ENCODE measurements around the gene SIRPG. TPM values are rescaled to one million over a fixed set of nuclear protein-coding genes. Genes with fewer than 3 reads are reported as not detected.

Gene SIRPG
- polyA plus RNA-seq, 3 donors, result 0.15 to 0.52 (median 0.51) TPM

DNA sequence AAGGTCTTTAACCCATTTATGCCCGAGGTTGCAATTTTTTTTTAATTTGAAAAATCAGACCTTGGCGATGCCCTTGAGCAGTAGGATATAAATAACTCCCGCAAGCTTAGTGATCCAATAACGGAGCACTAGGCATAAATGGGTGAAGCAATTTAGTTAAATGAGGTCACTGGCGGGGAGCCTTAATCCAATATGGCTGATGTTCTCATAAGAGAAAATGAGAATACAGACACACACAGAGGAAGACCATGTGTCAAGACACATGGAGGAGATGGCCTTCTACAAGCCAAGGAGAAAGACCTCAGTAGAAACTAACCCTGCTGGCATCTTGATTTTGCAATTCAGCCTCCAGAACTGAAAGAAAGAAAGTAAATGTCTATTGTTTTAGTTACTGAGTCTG, 735 bp downstream of the SIRPG start:
- peaks cover 28% of the 10 kb centered on the region for H3K4me1 Mint-ChIP-seq
- no peak for DNase-seq
- H3K4me1 ChIP-seq (ENCODE audit: control insufficient read depth in 1 of 2, insufficient read depth in 2 of 2, low read length in 2 of 2), result peaks cover 5 to 22% of the 10 kb centered on the region in 2 donors
- no peak overlapping the region for H3K27ac ChIP-seq (ENCODE audit: low read depth in 1 of 2, low read length in 2 of 2)
- H3K36me3 Mint-ChIP-seq, result no peaks in the 10 kb centered on the region
- H4K20me1 ChIP-seq (ENCODE audit: insufficient read depth, low read length), result no peaks in the 10 kb centered on the region
- no peaks in the 10 kb centered on the region for H3K27me3 ChIP-seq (ENCODE audit: control insufficient read depth in 2 of 2, insufficient read depth in 2 of 2, low read length in 2 of 2)
- intact Hi-C loops (cut with micrococcal nuclease), result no loop called here
- no peaks in the 10 kb centered on the region for H3K79me2 ChIP-seq (ENCODE audit: insufficient read depth, low read length)
- no peak overlapping the region for H3K4me3 ChIP-seq (replicated peaks in 1 of 3; ENCODE audit: low read depth in 2 of 3, low read length in 3 of 3)
- no peak overlapping the region for H3K9ac ChIP-seq (ENCODE audit: insufficient read depth, low read length, poor library complexity, severe bottlenecking)
- H2AFZ ChIP-seq (ENCODE audit: insufficient read depth, low read depth, low read length, poor library complexity, severe bottlenecking), result no peak overlapping the region
- TF ChIP-seq CTCF (IDR thresholded peaks at IDR 0.05), result no peak
- H3K9me3 Mint-ChIP-seq, result peaks cover 3 to 7% (median 4%) of the 10 kb centered on the region in 7 donors
- H3K9me3 ChIP-seq (replicated peaks in 1 of 2; ENCODE audit: control insufficient read depth in 1 of 2, insufficient read depth in 1 of 2, low read length in 2 of 2), result no peaks in the 10 kb centered on the region
- no peaks in the 10 kb centered on the region for H3K36me3 ChIP-seq (replicated peaks in 1 of 2; ENCODE audit: control insufficient read depth in 1 of 2, insufficient read depth in 2 of 2, low read length in 2 of 2)
- no peak overlapping the region for H3K27ac Mint-ChIP-seq
- no peak overlapping the region for H3K4me3 Mint-ChIP-seq
- H3K4me2 ChIP-seq (replicated peaks; ENCODE audit: extremely low read depth, low read length, poor library complexity, severe bottlenecking), result no peak overlapping the region
- peaks cover 0 to 3% (median 2%) of the 10 kb centered on the region in 3 donors for H3K27me3 Mint-ChIP-seq (ENCODE audit: low read depth in 3 of 3)
- WGBS (ENCODE audit: insufficient coverage), result 100% methylated on average over 1 of the region's 5 CpGs

DNA sequence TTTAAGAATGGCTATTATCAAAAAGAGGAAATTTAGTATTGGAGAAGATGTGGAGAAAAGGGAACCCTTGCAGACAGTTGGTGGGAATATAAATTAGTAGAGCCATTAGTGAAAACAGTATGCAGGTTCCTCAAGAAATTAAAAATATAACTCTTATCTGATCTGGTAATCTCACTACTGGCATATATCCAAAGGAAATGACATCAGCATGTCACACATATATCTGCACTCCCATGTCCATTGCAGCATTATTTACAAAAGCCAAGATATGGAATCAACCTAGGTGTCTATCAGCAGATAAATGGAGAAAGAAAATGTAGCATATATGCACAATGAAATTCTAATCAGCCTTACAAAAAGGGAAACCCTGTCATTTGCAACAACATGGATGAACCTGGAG, 2.6 kb downstream of the SIRPG start:
- H3K27ac Mint-ChIP-seq, result no peak overlapping the region
- Histone ChIP-seq H3K36me3 (replicated peaks in 1 of 2; ENCODE audit: control insufficient read depth in 1 of 2, insufficient read depth in 2 of 2, low read length in 2 of 2) (no peaks in the 10 kb centered on the region), H3K4me1 (ENCODE audit: control insufficient read depth in 1 of 2, insufficient read depth in 2 of 2, low read length in 2 of 2) (peaks cover 9 to 26% of the 10 kb centered on the region in 2 donors), H3K9ac (ENCODE audit: insufficient read depth, low read length, poor library complexity, severe bottlenecking) (no peak overlapping the region), H3K9me3 (replicated peaks in 1 of 2; ENCODE audit: control insufficient read depth in 1 of 2, insufficient read depth in 1 of 2, low read length in 2 of 2) (no peaks in the 10 kb centered on the region), H3K27me3 (ENCODE audit: control insufficient read depth in 2 of 2, insufficient read depth in 2 of 2, low read length in 2 of 2) (no peaks in the 10 kb centered on the region), H3K4me3 (replicated peaks in 1 of 3; ENCODE audit: low read depth in 2 of 3, low read length in 3 of 3) (no peak overlapping the region), H3K27ac (ENCODE audit: low read depth in 1 of 2, low read length in 2 of 2) (no peak overlapping the region), H3K4me2 (replicated peaks; ENCODE audit: extremely low read depth, low read length, poor library complexity, severe bottlenecking) (no peak overlapping the region), H3K79me2 (ENCODE audit: insufficient read depth, low read length) (no peaks in the 10 kb centered on the region), H4K20me1 (ENCODE audit: insufficient read depth, low read length) (no peaks in the 10 kb centered on the region), H2AFZ (ENCODE audit: insufficient read depth, low read depth, low read length, poor library complexity, severe bottlenecking) (no peak overlapping the region)
- intact Hi-C loops (cut with micrococcal nuclease), result no loop called here
- no peak for TF ChIP-seq CTCF (IDR thresholded peaks at IDR 0.05)
- H3K36me3 Mint-ChIP-seq, result no peaks in the 10 kb centered on the region
- peaks cover 0 to 5% (median 2%) of the 10 kb centered on the region in 3 donors for H3K27me3 Mint-ChIP-seq (ENCODE audit: low read depth in 3 of 3)
- H3K4me1 Mint-ChIP-seq, result peaks cover 35% of the 10 kb centered on the region
- no peak for DNase-seq
- peaks cover 3 to 7% (median 4%) of the 10 kb centered on the region in 7 donors for H3K9me3 Mint-ChIP-seq
- no peak overlapping the region for H3K4me3 Mint-ChIP-seq
